ENCODE measurements around the gene BSND. TPM values are rescaled to one million over a fixed set of nuclear protein-coding genes. Genes with fewer than 3 reads are reported as not detected.
A peak's percentile ranks its signal among the peaks of the same experiment; 100 is the strongest.

Gene BSND
- total RNA-seq, 1 experiment from 2014 or later = not detected

DNA sequence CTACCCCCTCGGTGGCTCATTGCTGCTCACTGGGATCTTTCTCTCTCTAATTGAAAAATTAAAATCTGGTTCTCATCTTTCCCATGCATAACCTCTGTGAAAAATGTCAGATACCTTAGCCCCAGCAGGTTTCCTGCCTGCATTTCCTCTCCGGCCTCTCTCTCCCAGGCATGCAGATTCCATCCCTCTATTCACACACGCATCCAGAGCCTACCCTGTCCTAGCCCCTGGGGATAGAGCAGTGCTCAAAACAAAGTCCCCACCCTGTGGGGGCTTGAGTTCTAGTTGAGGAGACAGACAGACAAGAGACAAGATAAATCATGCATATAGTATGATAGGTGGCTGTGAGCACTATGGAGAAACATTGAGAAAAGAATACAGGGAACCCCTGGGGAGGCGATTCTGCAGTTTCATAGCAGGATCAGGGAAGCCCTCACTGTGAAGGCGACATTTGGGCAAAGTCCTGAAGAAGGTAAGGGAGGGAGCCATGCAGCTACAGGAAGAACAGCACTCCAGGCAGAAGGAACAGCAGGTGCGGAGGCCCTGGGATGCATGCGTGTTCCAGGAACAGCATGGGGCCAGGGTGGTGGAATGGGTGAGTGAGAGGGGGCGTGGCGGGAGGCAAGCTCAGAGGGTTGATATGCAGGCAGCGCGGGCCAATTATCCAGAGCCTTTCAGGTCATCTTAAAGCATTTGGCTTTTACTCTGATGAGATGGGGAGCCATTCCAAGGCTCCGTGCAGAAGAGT lies 3.5 kb upstream of the BSND start:
- no peaks in the 10 kb centered on the region for H3K9me3 Mint-ChIP-seq (ENCODE audit: unreplicated experiment)
- H3K4me3 Mint-ChIP-seq (ENCODE audit: unreplicated experiment) = no peak overlapping the region
- H3K36me3 ChIP-seq (ENCODE audit: control insufficient read depth, insufficient read depth, low read length) = no peaks in the 10 kb centered on the region
- H3K9me3 ChIP-seq = no peaks in the 10 kb centered on the region
- intact Hi-C loops (cut with micrococcal nuclease; ENCODE audit: unreplicated experiment) = no loop called here
- H3K4me3 ChIP-seq (ENCODE audit: low read depth, low read length) = no peak overlapping the region
- TF ChIP-seq, protein P1, sequence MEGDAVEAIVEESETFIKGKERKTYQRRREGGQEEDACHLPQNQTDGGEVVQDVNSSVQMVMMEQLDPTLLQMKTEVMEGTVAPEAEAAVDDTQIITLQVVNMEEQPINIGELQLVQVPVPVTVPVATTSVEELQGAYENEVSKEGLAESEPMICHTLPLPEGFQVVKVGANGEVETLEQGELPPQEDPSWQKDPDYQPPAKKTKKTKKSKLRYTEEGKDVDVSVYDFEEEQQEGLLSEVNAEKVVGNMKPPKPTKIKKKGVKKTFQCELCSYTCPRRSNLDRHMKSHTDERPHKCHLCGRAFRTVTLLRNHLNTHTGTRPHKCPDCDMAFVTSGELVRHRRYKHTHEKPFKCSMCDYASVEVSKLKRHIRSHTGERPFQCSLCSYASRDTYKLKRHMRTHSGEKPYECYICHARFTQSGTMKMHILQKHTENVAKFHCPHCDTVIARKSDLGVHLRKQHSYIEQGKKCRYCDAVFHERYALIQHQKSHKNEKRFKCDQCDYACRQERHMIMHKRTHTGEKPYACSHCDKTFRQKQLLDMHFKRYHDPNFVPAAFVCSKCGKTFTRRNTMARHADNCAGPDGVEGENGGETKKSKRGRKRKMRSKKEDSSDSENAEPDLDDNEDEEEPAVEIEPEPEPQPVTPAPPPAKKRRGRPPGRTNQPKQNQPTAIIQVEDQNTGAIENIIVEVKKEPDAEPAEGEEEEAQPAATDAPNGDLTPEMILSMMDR (IDR thresholded peaks at IDR 0.05; ENCODE audit: insufficient read depth in 1 of 2, low read depth in 1 of 2, low read length in 1 of 2, severe bottlenecking in 1 of 2, unreplicated experiment in 1 of 2) = no peak
- no TSS peak for BruUV-seq (replicated peaks)
- H3K36me3 Mint-ChIP-seq (ENCODE audit: insufficient read depth, unreplicated experiment) = no peaks in the 10 kb centered on the region
- CTCF ChIA-PET = interaction anchor here (3.0 kb wide), 1 partner anchor 45 kb away, joined by 15 read pairs; no protein-coding TSS in a partner anchor
- H3K27me3 Mint-ChIP-seq (ENCODE audit: insufficient read depth, unreplicated experiment) = peaks cover 4% of the 10 kb centered on the region
- no peak for DNase-seq
- H3K4me1 ChIP-seq = no peaks in the 10 kb centered on the region
- H3K4me1 Mint-ChIP-seq (ENCODE audit: low read depth, unreplicated experiment) = peaks cover 8% of the 10 kb centered on the region
- H3K27ac Mint-ChIP-seq (ENCODE audit: unreplicated experiment) = peak overlapping the region; percentile 64
- POLR2A ChIA-PET = no interaction called here
- H3K27me3 ChIP-seq (replicated peaks; ENCODE audit: control insufficient read depth, insufficient read depth, low read length) = no peaks in the 10 kb centered on the region

DNA sequence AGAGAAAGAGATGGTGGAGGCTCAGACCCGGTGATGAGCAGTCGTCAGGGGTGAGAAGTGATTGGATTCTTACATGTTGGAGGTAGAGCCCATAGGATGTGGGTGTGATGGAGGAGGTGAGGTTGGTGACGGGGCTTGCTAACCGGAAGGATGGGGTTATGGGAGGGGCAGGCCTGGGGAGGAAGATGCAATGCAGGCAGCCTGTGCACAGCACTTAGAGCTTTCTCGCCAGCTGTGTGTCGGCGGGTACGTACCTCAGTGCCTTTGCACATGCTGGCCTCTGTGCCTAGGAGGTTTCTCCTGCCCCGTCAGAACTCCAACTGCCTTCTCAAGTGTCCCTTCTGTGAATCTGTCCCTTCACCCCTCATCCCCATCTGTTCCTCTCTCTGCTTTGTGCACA lies 2.9 kb upstream of the BSND start:
- no TSS peak for BruUV-seq (replicated peaks)
- no peaks in the 10 kb centered on the region for H3K4me1 ChIP-seq
- no peaks in the 10 kb centered on the region for H3K36me3 ChIP-seq (ENCODE audit: control insufficient read depth, insufficient read depth, low read length)
- intact Hi-C loops (cut with micrococcal nuclease; ENCODE audit: unreplicated experiment) = loop anchor here (1.0 kb wide), 3 partner anchors 23 to 46 kb away; no protein-coding TSS in a partner anchor
- Mint-ChIP-seq H3K4me1 (ENCODE audit: low read depth, unreplicated experiment) (peaks cover 8% of the 10 kb centered on the region), H3K36me3 (ENCODE audit: insufficient read depth, unreplicated experiment) (no peaks in the 10 kb centered on the region), H3K9me3 (ENCODE audit: unreplicated experiment) (no peaks in the 10 kb centered on the region), H3K27me3 (ENCODE audit: insufficient read depth, unreplicated experiment) (peaks cover 4% of the 10 kb centered on the region), H3K27ac (ENCODE audit: unreplicated experiment) (peak overlapping the region; percentile 64), H3K4me3 (ENCODE audit: unreplicated experiment) (no peak overlapping the region)
- TF ChIP-seq, protein P1 (IDR thresholded peaks at IDR 0.05; ENCODE audit: insufficient read depth in 1 of 2, low read depth in 1 of 2, low read length in 1 of 2, severe bottlenecking in 1 of 2, unreplicated experiment in 1 of 2) = no peak
- POLR2A ChIA-PET = no interaction called here
- no peak for DNase-seq
- CTCF ChIA-PET = interaction anchor here (1.1 to 3.0 kb wide), 5 partner anchors 20 to 51 kb away, joined by 3 to 15 read pairs (median 4); no protein-coding TSS in a partner anchor
- H3K9me3 ChIP-seq = no peaks in the 10 kb centered on the region
- no peak overlapping the region for H3K4me3 ChIP-seq (ENCODE audit: low read depth, low read length)
- no peaks in the 10 kb centered on the region for H3K27me3 ChIP-seq (replicated peaks; ENCODE audit: control insufficient read depth, insufficient read depth, low read length)

DNA sequence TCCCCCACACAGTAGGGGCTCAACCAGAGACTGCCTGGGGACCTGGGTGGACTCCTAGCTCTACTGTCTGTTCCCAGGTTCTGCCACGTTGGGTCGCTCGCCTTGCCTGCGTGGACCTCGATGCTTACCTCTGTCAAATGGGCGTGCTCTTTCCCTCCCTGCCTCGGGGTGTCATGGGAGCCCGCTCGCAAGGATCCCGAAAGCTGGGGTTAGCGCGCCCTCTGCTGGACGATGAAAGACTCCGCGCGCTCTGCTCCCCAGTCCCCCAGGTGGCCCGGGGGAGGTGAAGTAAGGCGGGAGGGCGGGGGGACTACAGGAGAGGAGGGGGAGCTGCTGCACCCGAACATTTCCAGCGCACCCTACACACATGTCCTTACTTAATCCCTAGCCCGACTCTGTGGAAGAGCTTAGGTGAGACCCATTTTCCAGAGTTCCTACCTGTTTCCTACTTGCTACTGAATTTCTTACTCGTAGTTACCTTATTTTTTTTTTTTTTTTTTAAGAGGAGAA lies 2.3 kb upstream of the BSND start:
- Histone ChIP-seq H3K4me3 (ENCODE audit: low read depth, low read length) (no peak overlapping the region), H3K9me3 (no peaks in the 10 kb centered on the region), H3K4me1 (no peaks in the 10 kb centered on the region), H3K36me3 (ENCODE audit: control insufficient read depth, insufficient read depth, low read length) (no peaks in the 10 kb centered on the region), H3K27me3 (replicated peaks; ENCODE audit: control insufficient read depth, insufficient read depth, low read length) (no peaks in the 10 kb centered on the region)
- TF ChIP-seq, protein P1 (IDR thresholded peaks at IDR 0.05; ENCODE audit: insufficient read depth in 1 of 2, low read depth in 1 of 2, low read length in 1 of 2, severe bottlenecking in 1 of 2, unreplicated experiment in 1 of 2) = peak; percentile 60 to 66
- CTCF ChIA-PET = interaction anchor here (1.1 to 3.0 kb wide), 6 partner anchors 20 to 56 kb away, joined by 3 to 15 read pairs (median 4); no protein-coding TSS in a partner anchor
- Mint-ChIP-seq H3K36me3 (ENCODE audit: insufficient read depth, unreplicated experiment) (no peaks in the 10 kb centered on the region), H3K27me3 (ENCODE audit: insufficient read depth, unreplicated experiment) (peaks cover 4% of the 10 kb centered on the region), H3K4me3 (ENCODE audit: unreplicated experiment) (no peak overlapping the region), H3K27ac (ENCODE audit: unreplicated experiment) (no peak overlapping the region), H3K9me3 (ENCODE audit: unreplicated experiment) (no peaks in the 10 kb centered on the region), H3K4me1 (ENCODE audit: low read depth, unreplicated experiment) (peaks cover 8% of the 10 kb centered on the region)
- BruUV-seq (replicated peaks) = no TSS peak
- DNase-seq = peak; percentile 67 to 74
- POLR2A ChIA-PET = no interaction called here
- intact Hi-C loops (cut with micrococcal nuclease; ENCODE audit: unreplicated experiment) = loop anchor here (1.0 kb wide), 3 partner anchors 23 to 46 kb away; no protein-coding TSS in a partner anchor

All from Caco-2 (cell line).